HepG2 (cell line): Measurements from ENCODE around the gene RLN3. TPM values are rescaled to one million over a fixed set of nuclear protein-coding genes. Genes with fewer than 3 reads are reported as not detected.

Experiments
- ESRRA ChIP-seq: sonication (generic); formaldehyde crosslinking; IDR thresholded peaks from 2 replicates; pipeline ENCODE4 v1.5.1; 2020; ENCODE audit warnings: mild to moderate bottlenecking, low read depth, missing genetic modification reagents
- FIP1L1 ChIP-seq: fragments of 200-400 bp; formaldehyde crosslinking; IDR thresholded peaks from 2 replicates; pipeline ENCODE4 v1.6.1; 2018; ENCODE audit warnings: low read depth, mild to moderate bottlenecking, low read length, moderate library complexity, borderline replicate concordance; ENCODE audit not compliant: insufficient read depth
- FOSL2 ChIP-seq: sonication (generic); formaldehyde crosslinking; IDR thresholded peaks from 2 replicates; pipeline ENCODE4 v1.4.0; 2020; ENCODE audit warnings: missing genetic modification reagents
- HNRNPK ChIP-seq: fragments of 200-400 bp; formaldehyde crosslinking; IDR thresholded peaks from 2 replicates; pipeline ENCODE4 v1.6.1; 2018; ENCODE audit warnings: low read length, low read depth, moderate library complexity, mild to moderate bottlenecking; ENCODE audit not compliant: poor library complexity, severe bottlenecking
- POLR2G ChIP-seq: fragments of 200-400 bp; formaldehyde crosslinking; IDR thresholded peaks from 2 replicates; pipeline ENCODE4 v1.6.1; 2018; ENCODE audit warnings: mild to moderate bottlenecking, low read depth, low read length, moderate library complexity
- TCF7 ChIP-seq: sonication (generic); IDR thresholded peaks from 2 replicates; pipeline ENCODE4 v1.6.1; 2016; ENCODE audit warnings: antibody characterized with exemption, low read depth
- TSC22D2 ChIP-seq: sonication (generic); formaldehyde crosslinking; IDR thresholded peaks from 2 replicates; pipeline ENCODE4 v1.5.1; 2020; ENCODE audit warnings: missing genetic modification reagents, mild to moderate bottlenecking, borderline replicate concordance
- ZNF607 ChIP-seq: sonication (generic); formaldehyde crosslinking; IDR thresholded peaks from 2 replicates; pipeline ENCODE4 v1.5.1; 2020; ENCODE audit warnings: missing genetic modification reagents, mild to moderate bottlenecking, borderline replicate concordance
- ZNF670 ChIP-seq: sonication (generic); formaldehyde crosslinking; IDR thresholded peaks from 2 replicates; pipeline ENCODE4 v1.8.0; 2022; ENCODE audit warnings: mild to moderate bottlenecking, missing genetic modification reagents, borderline replicate concordance
- ZNF703 ChIP-seq: sonication (generic); formaldehyde crosslinking; IDR thresholded peaks from 2 replicates; pipeline ENCODE4 v1.5.1; 2020; ENCODE audit warnings: missing genetic modification reagents, mild to moderate bottlenecking, moderate library complexity, borderline replicate concordance
- ZNF772 ChIP-seq: sonication (generic); formaldehyde crosslinking; IDR thresholded peaks from 2 replicates; pipeline ENCODE4 v1.5.0; 2020; ENCODE audit warnings: mild to moderate bottlenecking, missing genetic modification reagents
- ZNF781 ChIP-seq: sonication (generic); formaldehyde crosslinking; IDR thresholded peaks from 2 replicates; pipeline ENCODE4 v1.5.1; 2020; ENCODE audit warnings: borderline replicate concordance, mild to moderate bottlenecking, missing genetic modification reagents; ENCODE audit errors: not compliant biosample characterization
- ZNF788 ChIP-seq: sonication (generic); formaldehyde crosslinking; IDR thresholded peaks from 2 replicates; pipeline ENCODE4 v1.5.0; 2020; ENCODE audit warnings: mild to moderate bottlenecking, missing genetic modification reagents, borderline replicate concordance
- polyA plus RNA-seq, 8 experiments: library from polyadenylated mRNA; depleted of rRNA in 3 of 8; stranded (reverse) in 7 of 8; unstranded in 1 of 8; fragments of >200 nt; fragmentation: Illumina TruSeq in 4 of 8; extraction: Trizol in 4 of 8; gene quantifications; 2 replicates each; pipeline versions ENCODE4 v1.2.1 to v1.2.3, GENCODE V29; 2011 to 2016; ENCODE audit warnings: low read depth in 4 of 8, missing spikeins in 1 of 8, mixed read lengths in 1 of 8; ENCODE audit not compliant: insufficient read depth in 1 of 8
- total RNA-seq, 5 experiments: library from RNA; depleted of rRNA; stranded (reverse); fragments of >200 nt; fragmentation: Illumina TruSeq; extraction: Trizol; gene quantifications; 2 replicates each; pipeline ENCODE4 v1.2.3, GENCODE V29; 2016; ENCODE audit warnings: low read depth in 1 of 5
- TF ChIP-seq, protein P1 (sequence below): sonication (generic); formaldehyde crosslinking; IDR thresholded peaks from 2 replicates; pipeline ENCODE4 v1.5.0; 2020; ENCODE audit warnings: missing genetic modification reagents
- TF ChIP-seq, protein P2 (sequence below): sonication (generic); formaldehyde crosslinking; IDR thresholded peaks from 2 replicates; pipeline ENCODE4 v1.4.0; 2020; ENCODE audit warnings: missing genetic modification reagents, borderline replicate concordance
- TF ChIP-seq, protein P3 (sequence below): sonication (generic); formaldehyde crosslinking; IDR thresholded peaks from 2 replicates; pipeline ENCODE4 v1.4.0; 2020; ENCODE audit warnings: missing genetic modification reagents, borderline replicate concordance
- TF ChIP-seq, protein P4 (sequence below): sonication (generic); formaldehyde crosslinking; conservative IDR thresholded peaks from 2 replicates; pipeline ENCODE4 v1.5.0; 2020; ENCODE audit warnings: missing genetic modification reagents

RLN3 gene
- total and polyA plus RNA-seq, 2 of the 13 experiments (the other 11 are each of a cell fraction or from before 2014, with no cell fraction given) = not detected

DNA sequence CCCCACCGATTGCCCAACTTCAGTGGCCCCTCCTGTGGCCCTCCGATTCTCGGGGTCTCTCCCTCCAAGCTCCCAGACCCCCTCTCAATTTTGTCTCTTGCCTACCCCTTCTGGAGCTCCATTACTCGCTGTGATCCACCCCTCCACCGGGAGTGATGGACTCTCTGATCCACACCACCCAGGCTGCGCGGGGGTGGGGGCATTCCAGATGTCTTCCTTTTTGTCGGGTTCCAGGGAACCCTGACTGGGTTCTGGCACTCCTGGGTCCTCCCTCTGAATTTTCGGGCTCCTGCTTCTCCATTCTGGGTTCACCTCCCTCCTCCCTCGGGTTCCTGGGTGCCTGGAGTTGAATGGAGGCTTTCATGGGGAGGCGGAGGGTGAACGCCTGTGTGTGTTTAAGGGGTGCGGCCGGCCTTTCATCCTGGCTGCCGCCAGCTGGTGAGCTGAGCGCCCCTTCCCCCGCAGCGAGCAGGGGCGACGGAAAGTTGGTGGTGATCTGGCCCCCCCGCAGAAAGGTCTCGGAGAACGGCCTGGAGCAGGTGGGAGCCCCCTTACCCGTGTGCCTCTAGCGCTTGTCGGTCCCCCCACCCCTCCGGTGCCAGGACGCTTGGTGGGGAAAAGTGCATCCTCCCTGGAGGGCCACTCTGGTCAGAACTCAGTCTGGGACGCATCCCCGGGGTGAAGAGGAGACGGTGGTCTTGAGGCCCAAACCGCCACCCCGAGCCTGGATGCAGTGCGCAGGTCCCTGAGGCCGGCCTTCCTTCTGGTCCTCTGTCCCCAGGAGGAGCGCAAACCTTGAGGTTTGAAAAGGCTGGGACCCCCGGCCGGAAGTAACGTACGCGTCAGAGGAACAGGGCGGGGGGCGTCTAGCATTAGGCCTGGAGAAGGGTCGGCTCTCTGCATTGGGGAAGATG lies 46.2 kb downstream of the RLN3 start (continued):
- TF ChIP-seq, protein P1, sequence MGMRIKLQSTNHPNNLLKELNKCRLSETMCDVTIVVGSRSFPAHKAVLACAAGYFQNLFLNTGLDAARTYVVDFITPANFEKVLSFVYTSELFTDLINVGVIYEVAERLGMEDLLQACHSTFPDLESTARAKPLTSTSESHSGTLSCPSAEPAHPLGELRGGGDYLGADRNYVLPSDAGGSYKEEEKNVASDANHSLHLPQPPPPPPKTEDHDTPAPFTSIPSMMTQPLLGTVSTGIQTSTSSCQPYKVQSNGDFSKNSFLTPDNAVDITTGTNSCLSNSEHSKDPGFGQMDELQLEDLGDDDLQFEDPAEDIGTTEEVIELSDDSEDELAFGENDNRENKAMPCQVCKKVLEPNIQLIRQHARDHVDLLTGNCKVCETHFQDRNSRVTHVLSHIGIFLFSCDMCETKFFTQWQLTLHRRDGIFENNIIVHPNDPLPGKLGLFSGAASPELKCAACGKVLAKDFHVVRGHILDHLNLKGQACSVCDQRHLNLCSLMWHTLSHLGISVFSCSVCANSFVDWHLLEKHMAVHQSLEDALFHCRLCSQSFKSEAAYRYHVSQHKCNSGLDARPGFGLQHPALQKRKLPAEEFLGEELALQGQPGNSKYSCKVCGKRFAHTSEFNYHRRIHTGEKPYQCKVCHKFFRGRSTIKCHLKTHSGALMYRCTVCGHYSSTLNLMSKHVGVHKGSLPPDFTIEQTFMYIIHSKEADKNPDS (CRISPR knock-in tag) = no peak
- TF ChIP-seq ZNF788 = 0 out of 2 replicates have a peak, but pooled peaks have one; percentile 9
- TF ChIP-seq FIP1L1 = no peak
- TF ChIP-seq ZNF703 (CRISPR knock-in tag) = no peak
- 0 out of 2 replicates have a peak, but pooled peaks have one; percentile 58 for TF ChIP-seq ZNF670
- TF ChIP-seq ZNF781 = no peak
- TF ChIP-seq TCF7 = peak; percentile 57; the same call in 1 of the 2 replicates
- no peak for TF ChIP-seq TSC22D2
- no peak for TF ChIP-seq ZNF772
- TF ChIP-seq POLR2G = peak; percentile 42; the same call in 1 of the 2 replicates
- TF ChIP-seq FOSL2 (CRISPR knock-in tag) = no peak
- TF ChIP-seq, protein P2, sequence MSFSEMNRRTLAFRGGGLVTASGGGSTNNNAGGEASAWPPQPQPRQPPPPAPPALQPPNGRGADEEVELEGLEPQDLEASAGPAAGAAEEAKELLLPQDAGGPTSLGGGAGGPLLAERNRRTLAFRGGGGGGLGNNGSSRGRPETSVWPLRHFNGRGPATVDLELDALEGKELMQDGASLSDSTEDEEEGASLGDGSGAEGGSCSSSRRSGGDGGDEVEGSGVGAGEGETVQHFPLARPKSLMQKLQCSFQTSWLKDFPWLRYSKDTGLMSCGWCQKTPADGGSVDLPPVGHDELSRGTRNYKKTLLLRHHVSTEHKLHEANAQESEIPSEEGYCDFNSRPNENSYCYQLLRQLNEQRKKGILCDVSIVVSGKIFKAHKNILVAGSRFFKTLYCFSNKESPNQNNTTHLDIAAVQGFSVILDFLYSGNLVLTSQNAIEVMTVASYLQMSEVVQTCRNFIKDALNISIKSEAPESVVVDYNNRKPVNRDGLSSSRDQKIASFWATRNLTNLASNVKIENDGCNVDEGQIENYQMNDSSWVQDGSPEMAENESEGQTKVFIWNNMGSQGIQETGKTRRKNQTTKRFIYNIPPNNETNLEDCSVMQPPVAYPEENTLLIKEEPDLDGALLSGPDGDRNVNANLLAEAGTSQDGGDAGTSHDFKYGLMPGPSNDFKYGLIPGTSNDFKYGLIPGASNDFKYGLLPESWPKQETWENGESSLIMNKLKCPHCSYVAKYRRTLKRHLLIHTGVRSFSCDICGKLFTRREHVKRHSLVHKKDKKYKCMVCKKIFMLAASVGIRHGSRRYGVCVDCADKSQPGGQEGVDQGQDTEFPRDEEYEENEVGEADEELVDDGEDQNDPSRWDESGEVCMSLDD = peak; percentile 30; the same call in 1 of the 2 replicates
- TF ChIP-seq ZNF607 (CRISPR knock-in tag) = 0 out of 2 replicates have a peak, but pooled peaks have one; percentile 15
- TF ChIP-seq HNRNPK = no peak
- TF ChIP-seq, protein P3, sequence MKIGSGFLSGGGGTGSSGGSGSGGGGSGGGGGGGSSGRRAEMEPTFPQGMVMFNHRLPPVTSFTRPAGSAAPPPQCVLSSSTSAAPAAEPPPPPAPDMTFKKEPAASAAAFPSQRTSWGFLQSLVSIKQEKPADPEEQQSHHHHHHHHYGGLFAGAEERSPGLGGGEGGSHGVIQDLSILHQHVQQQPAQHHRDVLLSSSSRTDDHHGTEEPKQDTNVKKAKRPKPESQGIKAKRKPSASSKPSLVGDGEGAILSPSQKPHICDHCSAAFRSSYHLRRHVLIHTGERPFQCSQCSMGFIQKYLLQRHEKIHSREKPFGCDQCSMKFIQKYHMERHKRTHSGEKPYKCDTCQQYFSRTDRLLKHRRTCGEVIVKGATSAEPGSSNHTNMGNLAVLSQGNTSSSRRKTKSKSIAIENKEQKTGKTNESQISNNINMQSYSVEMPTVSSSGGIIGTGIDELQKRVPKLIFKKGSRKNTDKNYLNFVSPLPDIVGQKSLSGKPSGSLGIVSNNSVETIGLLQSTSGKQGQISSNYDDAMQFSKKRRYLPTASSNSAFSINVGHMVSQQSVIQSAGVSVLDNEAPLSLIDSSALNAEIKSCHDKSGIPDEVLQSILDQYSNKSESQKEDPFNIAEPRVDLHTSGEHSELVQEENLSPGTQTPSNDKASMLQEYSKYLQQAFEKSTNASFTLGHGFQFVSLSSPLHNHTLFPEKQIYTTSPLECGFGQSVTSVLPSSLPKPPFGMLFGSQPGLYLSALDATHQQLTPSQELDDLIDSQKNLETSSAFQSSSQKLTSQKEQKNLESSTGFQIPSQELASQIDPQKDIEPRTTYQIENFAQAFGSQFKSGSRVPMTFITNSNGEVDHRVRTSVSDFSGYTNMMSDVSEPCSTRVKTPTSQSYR (CRISPR knock-in tag) = peak; percentile 62; the same call in 1 of the 2 replicates
- no peak for TF ChIP-seq ESRRA (CRISPR knock-in tag)
- TF ChIP-seq, protein P4, sequence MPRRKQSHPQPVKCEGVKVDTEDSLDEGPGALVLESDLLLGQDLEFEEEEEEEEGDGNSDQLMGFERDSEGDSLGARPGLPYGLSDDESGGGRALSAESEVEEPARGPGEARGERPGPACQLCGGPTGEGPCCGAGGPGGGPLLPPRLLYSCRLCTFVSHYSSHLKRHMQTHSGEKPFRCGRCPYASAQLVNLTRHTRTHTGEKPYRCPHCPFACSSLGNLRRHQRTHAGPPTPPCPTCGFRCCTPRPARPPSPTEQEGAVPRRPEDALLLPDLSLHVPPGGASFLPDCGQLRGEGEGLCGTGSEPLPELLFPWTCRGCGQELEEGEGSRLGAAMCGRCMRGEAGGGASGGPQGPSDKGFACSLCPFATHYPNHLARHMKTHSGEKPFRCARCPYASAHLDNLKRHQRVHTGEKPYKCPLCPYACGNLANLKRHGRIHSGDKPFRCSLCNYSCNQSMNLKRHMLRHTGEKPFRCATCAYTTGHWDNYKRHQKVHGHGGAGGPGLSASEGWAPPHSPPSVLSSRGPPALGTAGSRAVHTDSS (CRISPR knock-in tag) = no peak
